Common myeloid progenitor, CD34-positive (primary cell): ENCODE results near the gene TMC6.
A peak's percentile ranks its signal among the peaks of the same experiment; 100 is the strongest.

Experiments
- CTCF ChIA-PET: fragments of 350-600 bp; sonication (Branson Sonifier 250); formaldehyde crosslinking; loops from one replicate; lab custom pipeline; 2021; ENCODE audit warnings: antibody characterized with exemption; lab: Charles Lee
- POLR2A ChIA-PET: fragments of 350-600 bp; sonication (Branson Sonifier 250); formaldehyde crosslinking; loops from one replicate; lab custom pipeline; 2021; ENCODE audit warnings: antibody characterized with exemption; lab: Charles Lee
- DNase-seq, 3 donors: peaks; one replicate each; pipeline versions ENCODE4 v3.0.0 to v3.0.0-alpha.2; 2013
- H3K27ac ChIP-seq, 2 experiments: 1 replicate in 1 of 2; 2 replicates in 1 of 2; pipeline ENCODE4 v1.7.0; 2013; ENCODE audit warnings: inconsistent platforms in 2 of 2, low read length in 2 of 2, mild to moderate bottlenecking in 2 of 2, low read depth in 1 of 2, moderate library complexity in 1 of 2; ENCODE audit not compliant: severe bottlenecking in 2 of 2, insufficient read depth in 1 of 2, poor library complexity in 1 of 2
- H3K27me3 ChIP-seq, 5 experiments: replicated peaks in 2 of 5; 1 replicate in 3 of 5; 2 replicates in 2 of 5; pipeline versions ENCODE4 v1.6.1 to v1.7.0; 2013; ENCODE audit warnings: low read length in 4 of 5, mild to moderate bottlenecking in 2 of 5, moderate library complexity in 2 of 5, inconsistent platforms in 1 of 5; ENCODE audit not compliant: insufficient read depth in 5 of 5, control insufficient read depth in 4 of 5
- H3K36me3 ChIP-seq, 4 experiments: 1 replicate in 2 of 4; 2 replicates in 2 of 4; pipeline versions ENCODE4 v1.6.1 to v1.7.0; 2013; ENCODE audit warnings: low read length in 3 of 4, control low read depth in 1 of 4, mild to moderate bottlenecking in 1 of 4; ENCODE audit not compliant: control insufficient read depth in 4 of 4, insufficient read depth in 4 of 4
- H3K4me1 ChIP-seq, 4 experiments: 1 replicate in 3 of 4; 2 replicates in 1 of 4; pipeline versions ENCODE4 v1.6.1 to v1.7.1; 2013; ENCODE audit warnings: low read length in 3 of 4, mild to moderate bottlenecking in 3 of 4, control low read depth in 1 of 4, inconsistent platforms in 1 of 4, moderate library complexity in 1 of 4; ENCODE audit not compliant: control insufficient read depth in 4 of 4, insufficient read depth in 4 of 4; ENCODE audit errors: control extremely low read depth in 1 of 4
- H3K4me3 ChIP-seq, 7 experiments: 1 replicate in 4 of 7; 2 replicates in 3 of 7; pipeline versions ENCODE4 v1.5.1 to v1.7.0; 2013; ENCODE audit warnings: mild to moderate bottlenecking in 7 of 7, low read length in 6 of 7, moderate library complexity in 6 of 7, inconsistent platforms in 2 of 7, low read depth in 2 of 7, control low read depth in 1 of 7; ENCODE audit not compliant: insufficient read depth in 4 of 7, control insufficient read depth in 1 of 7; ENCODE audit errors: extremely low read depth in 1 of 7
- H3K9me3 ChIP-seq, 5 experiments: 1 replicate in 4 of 5; 2 replicates in 1 of 5; pipeline versions ENCODE4 v1.6.1 to v1.7.1; 2013; ENCODE audit warnings: low read length in 4 of 5, mild to moderate bottlenecking in 2 of 5, inconsistent platforms in 1 of 5, low read depth in 1 of 5, moderate library complexity in 1 of 5; ENCODE audit not compliant: control insufficient read depth in 4 of 5, insufficient read depth in 2 of 5; ENCODE audit errors: control extremely low read depth in 1 of 5
- WGBS: methylation state at CpG from one replicate; pipeline ENCODE4 v1.1.5; 2013; ENCODE audit not compliant: insufficient coverage; 5-methylcytosine and 5-hydroxymethylcytosine counted together

Gene TMC6

GRCh38 chr17:78168242-78168902 is 39.8 kb upstream of the TMC6 start, which contains the start of gene SYNGR2:
Gene SYNGR2, plus strand, starts transcription at chr17:78168581. Its CDS starts 36 bp downstream, at chr17:78168617.
- peak; percentile 71 to 88 (median 83) for DNase-seq
- Histone ChIP-seq H3K27me3 (no peaks in the 10 kb centered on the region), H3K4me3 (peak within 1 kb of the TSS; percentile 36 to 79 (median 71)), H3K27ac (peak within 1 kb of the TSS in 1 of 2 experiments; percentile 66), H3K9me3 (no peaks in the 10 kb centered on the region), H3K36me3 (peaks cover 0 to 20% (median 15%) of the 10 kb centered on the region in 4 experiments), H3K4me1 (peaks cover 0 to 40% (median 37%) of the 10 kb centered on the region in 4 experiments)
- CTCF ChIA-PET, result interaction anchor here (1.3 to 8.8 kb wide), 3 partner anchors 12 to 32 kb away, joined by 3 to 76 read pairs (median 4); no protein-coding TSS in a partner anchor
- under 1% methylated on average over 66 of the region's 84 CpGs for WGBS
- POLR2A ChIA-PET, result interaction anchor here (0.6 kb wide), 1 partner anchor 39 kb away, joined by 3 read pairs; no protein-coding TSS in a partner anchor

- 81% methylated on average over 2 of the region's 6 CpGs for WGBS
Observed at GRCh38 chr17:78166416-78166815, 37.9 kb upstream of the TMC6 start.

DNA sequence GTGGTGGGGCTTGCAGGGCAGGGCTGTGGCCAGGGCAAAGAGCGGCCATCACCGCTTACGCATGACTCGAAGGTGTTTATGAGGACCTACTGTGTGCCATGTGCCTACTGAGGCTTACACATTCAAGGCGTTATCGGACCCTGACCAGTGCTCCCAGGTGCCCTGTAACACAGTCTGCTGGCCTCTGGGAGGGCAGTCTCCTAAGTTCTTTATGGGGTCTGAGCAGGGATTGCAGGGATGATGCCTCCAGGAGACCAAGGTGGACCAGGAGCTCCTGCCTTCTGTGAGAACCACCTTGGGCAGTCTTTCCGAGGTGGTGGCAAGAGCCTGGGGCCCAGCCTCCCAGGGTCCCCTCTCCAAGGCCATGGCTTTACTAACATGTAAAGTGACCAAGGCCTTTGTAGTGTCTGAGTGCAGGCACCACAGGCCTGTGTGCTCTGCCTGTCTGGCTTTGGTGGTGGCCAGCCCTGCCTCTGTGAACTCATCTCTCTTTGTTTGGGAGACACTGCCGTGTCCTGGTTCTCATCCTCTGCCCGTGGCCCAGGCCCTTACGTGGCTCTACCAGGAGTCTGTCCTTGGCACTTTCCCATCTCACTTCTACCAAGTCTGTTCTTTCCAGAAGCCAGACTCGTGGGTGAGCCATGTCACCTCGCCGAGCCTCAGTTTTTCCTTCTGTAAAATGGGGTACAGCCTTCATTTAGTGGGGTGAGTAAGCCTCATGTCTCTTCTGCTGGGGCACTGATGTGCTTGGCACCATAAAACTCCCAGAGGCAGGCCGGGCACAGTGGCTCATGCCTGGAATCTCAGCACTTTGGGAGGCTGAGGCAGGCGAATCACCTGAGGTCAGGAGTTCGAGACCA is 36.4 kb upstream of the TMC6 start:
- ChIA-PET CTCF (no interaction called here), POLR2A (no interaction called here)
- Histone ChIP-seq H3K4me1 (peaks cover 0 to 42% (median 23%) of the 10 kb centered on the region in 4 experiments), H3K36me3 (no peaks in the 10 kb centered on the region), H3K27ac (no peak overlapping the region), H3K27me3 (no peaks in the 10 kb centered on the region), H3K9me3 (no peaks in the 10 kb centered on the region), H3K4me3 (no peak overlapping the region)
- WGBS, result 100% methylated on average over 13 of the region's 16 CpGs
- no peak for DNase-seq

More at GRCh38 chr17:78166416-78166815, 37.9 kb upstream of the TMC6 start:
- Histone ChIP-seq H3K4me3 (no peak overlapping the region), H3K9me3 (no peaks in the 10 kb centered on the region), H3K27ac (no peak overlapping the region), H3K36me3 (peaks cover 0 to 7% (median 3%) of the 10 kb centered on the region in 4 experiments), H3K27me3 (no peaks in the 10 kb centered on the region), H3K4me1 (peaks cover 0 to 33% (median 27%) of the 10 kb centered on the region in 4 experiments)
- no peak for DNase-seq
- ChIA-PET CTCF (interaction anchor here (1.0 to 2.0 kb wide), 2 partner anchors 29 to 52 kb away, joined by 3 to 5 read pairs; no protein-coding TSS in a partner anchor), POLR2A (no interaction called here)

GRCh38 chr17:78163881-78164747 is 35.6 kb upstream of the TMC6 start:
- no peaks in the 10 kb centered on the region for H3K9me3 ChIP-seq
- no peak overlapping the region for H3K4me3 ChIP-seq
- H3K27me3 ChIP-seq, result no peaks in the 10 kb centered on the region
- H3K4me1 ChIP-seq, result peaks cover 0 to 42% (median 22%) of the 10 kb centered on the region in 4 experiments
- no peaks in the 10 kb centered on the region for H3K36me3 ChIP-seq
- 62% methylated on average over 18 of the region's 22 CpGs for WGBS
- no peak overlapping the region for H3K27ac ChIP-seq
- ChIA-PET POLR2A (no interaction called here), CTCF (interaction anchor here (3.3 kb wide), 1 partner anchor 17 kb away, joined by 12 read pairs; the partner anchor contains the start of gene C17orf99)
- no peak for DNase-seq

GRCh38 chr17:78159575-78160158 is 31.1 kb upstream of the TMC6 start:
- POLR2A ChIA-PET, result no interaction called here
- Histone ChIP-seq H3K36me3 (no peaks in the 10 kb centered on the region), H3K9me3 (no peaks in the 10 kb centered on the region), H3K4me3 (peak overlapping the region in 1 of 7 experiments; percentile 33), H3K27me3 (no peaks in the 10 kb centered on the region), H3K27ac (peak overlapping the region in 1 of 2 experiments; percentile 1), H3K4me1 (peaks cover 2 to 46% (median 23%) of the 10 kb centered on the region in 4 experiments)
- CTCF ChIA-PET, result no interaction called here
- 13% methylated on average over 3 of the region's 10 CpGs for WGBS
- DNase-seq, result peak; percentile 52 to 78 (median 74)
